T-helper 2 cell (primary cell): ENCODE data around the gene ROBO2.

Experiments used
- DNase-seq, 5 experiments: peaks; one replicate each; pipeline versions ENCODE4 v3.0.0 to v3.0.0-alpha.2; 2012 to 2022

The ROBO2 gene

GRCh38 chr3:77052051-77052501, 12.2 kb downstream of the ROBO2 start:
- no peak for DNase-seq

GRCh38 chr3:77052733-77053670, 13.1 kb downstream of the ROBO2 start:
- no peak for DNase-seq

GRCh38 chr3:77053795-77054194, 13.9 kb downstream of the ROBO2 start:
- no peak for DNase-seq

- no peak for DNase-seq
Measured at GRCh38 chr3:77055841-77056341, 16.0 kb downstream of the ROBO2 start.

GRCh38 chr3:77059354-77059753, 19.5 kb downstream of the ROBO2 start:
- DNase-seq, result no peak

GRCh38 chr3:77063423-77063822, 23.5 kb downstream of the ROBO2 start:
- DNase-seq, result no peak

GRCh38 chr3:77065750-77066149, 25.9 kb downstream of the ROBO2 start:
- DNase-seq, result no peak

GRCh38 chr3:77066829-77067228, 26.9 kb downstream of the ROBO2 start:
- no peak for DNase-seq

- no peak for DNase-seq
Measured at GRCh38 chr3:77068808-77069207, 28.9 kb downstream of the ROBO2 start.

- DNase-seq, result no peak
Measured at GRCh38 chr3:77071364-77071763, 31.5 kb downstream of the ROBO2 start.

- no peak for DNase-seq
Measured at GRCh38 chr3:77071809-77072208, 31.9 kb downstream of the ROBO2 start.

- no peak for DNase-seq
Measured at GRCh38 chr3:77072232-77072631, 32.3 kb downstream of the ROBO2 start.

- DNase-seq, result no peak
Measured at GRCh38 chr3:77078279-77078678, 38.4 kb downstream of the ROBO2 start.

GRCh38 chr3:77079988-77080610, 40.2 kb downstream of the ROBO2 start:
- no peak for DNase-seq

- no peak for DNase-seq
Measured at GRCh38 chr3:77081240-77081661, 41.4 kb downstream of the ROBO2 start.

- no peak for DNase-seq
Measured at GRCh38 chr3:77084511-77084910, 44.6 kb downstream of the ROBO2 start.

GRCh38 chr3:77086408-77086807, 46.5 kb downstream of the ROBO2 start:
- no peak for DNase-seq

GRCh38 chr3:77091809-77092208, 51.9 kb downstream of the ROBO2 start:
- DNase-seq, result no peak

- no peak for DNase-seq
Measured at GRCh38 chr3:77093101-77093500, 53.2 kb downstream of the ROBO2 start.

- no peak for DNase-seq
Measured at GRCh38 chr3:77096145-77096544, 56.2 kb downstream of the ROBO2 start.

- no peak for DNase-seq
Measured at GRCh38 chr3:77096966-77097890, 57.3 kb downstream of the ROBO2 start.

GRCh38 chr3:77102951-77103769, 63.3 kb downstream of the ROBO2 start:
- no peak for DNase-seq
